ENCODE measurements around the gene TENT4B.

TENT4B gene

GRCh38 chr16:50247906-50248608 lies 95.0 kb downstream of the TENT4B start:
- Histone ChIP-seq H3K9me3 (no peaks in the 10 kb centered on the region), H3K27me3 (no peaks in the 10 kb centered on the region), H3K27ac (no peak overlapping the region), H3K4me1 (peaks cover 0 to 33% (median 19%) of the 10 kb centered on the region in 4 donors), H3K4me3 (no peak overlapping the region), H3K36me3 (no peaks in the 10 kb centered on the region)
- no peak for DNase-seq
- TF ChIP-seq CTCF (IDR thresholded peaks at IDR 0.05): no peak
- intact Hi-C loops (cut with DNase I; ENCODE audit: low total_unique reads): loop anchor here (10.0 kb wide), 3 partner anchors 107 to 417 kb away; partner anchors contain the start of gene NKD1

DNA sequence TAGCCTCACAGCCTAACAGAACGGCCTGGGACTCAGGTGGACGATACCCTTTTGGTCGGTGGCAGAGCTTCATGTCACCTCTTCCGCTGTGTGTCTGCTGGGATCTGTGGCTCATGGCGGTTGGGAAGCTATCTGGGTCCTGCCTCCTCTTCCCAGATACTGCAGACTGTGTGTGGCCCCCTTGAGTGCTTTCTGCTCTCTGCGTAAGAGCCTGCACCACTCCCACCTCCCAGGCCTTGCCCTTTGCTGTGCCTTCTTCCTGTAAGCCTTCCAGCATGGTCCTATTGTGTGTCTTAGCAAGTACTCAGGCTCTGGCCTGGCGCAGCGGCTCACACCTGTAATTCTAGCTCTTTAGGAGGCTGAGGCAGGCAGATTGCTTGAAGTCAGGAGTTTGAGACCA lies 95.7 kb downstream of the TENT4B start:
- H3K4me3 ChIP-seq: no peak overlapping the region
- H3K27me3 ChIP-seq: no peaks in the 10 kb centered on the region
- DNase-seq: no peak
- H3K4me1 ChIP-seq: peaks cover 0 to 33% (median 19%) of the 10 kb centered on the region in 4 donors
- TF ChIP-seq CTCF (IDR thresholded peaks at IDR 0.05): no peak
- H3K9me3 ChIP-seq: no peaks in the 10 kb centered on the region
- intact Hi-C loops (cut with DNase I; ENCODE audit: low total_unique reads): loop anchor here (10.0 kb wide), 3 partner anchors 106 to 416 kb away; partner anchors contain the start of gene NKD1
- H3K27ac ChIP-seq: no peak overlapping the region
- H3K36me3 ChIP-seq: no peaks in the 10 kb centered on the region

GRCh38 chr16:50251375-50252081 lies 98.4 kb downstream of the TENT4B start:
- intact Hi-C loops (cut with DNase I; ENCODE audit: low total_unique reads): no loop called here

DNA sequence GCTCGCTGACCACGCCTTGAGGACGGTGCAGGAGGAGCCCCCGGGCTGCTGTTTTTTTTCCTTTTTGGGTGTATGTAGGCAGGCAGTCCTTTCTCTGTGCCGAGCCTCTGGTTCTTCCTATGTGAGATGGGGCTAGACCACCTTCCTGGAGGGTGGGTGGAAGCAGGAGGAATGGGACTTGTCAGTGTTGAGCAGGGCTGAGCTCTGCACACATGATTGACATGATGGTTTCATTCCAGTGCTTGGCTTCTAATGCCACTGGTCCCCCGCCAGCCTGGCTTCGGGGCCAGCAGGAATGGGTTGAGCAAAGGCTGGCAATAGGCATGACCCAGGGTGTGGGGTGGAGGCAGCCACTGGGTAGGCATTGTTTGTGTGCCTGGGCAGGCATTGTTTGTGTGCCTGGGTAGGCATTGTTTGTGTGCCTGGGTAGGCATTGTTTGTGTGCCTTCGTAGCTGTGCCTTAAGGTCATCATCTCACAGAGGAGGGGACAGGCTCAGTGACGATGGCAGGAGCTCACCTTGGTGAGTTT lies 99.0 kb downstream of the TENT4B start:
- no peak for DNase-seq

More at GRCh38 chr16:50251375-50252081, 98.4 kb downstream of the TENT4B start:
- H3K9me3 ChIP-seq: no peaks in the 10 kb centered on the region
- TF ChIP-seq CTCF (IDR thresholded peaks at IDR 0.05): no peak
- peaks cover 0 to 18% (median 5%) of the 10 kb centered on the region in 4 donors for H3K4me1 ChIP-seq
- no peaks in the 10 kb centered on the region for H3K36me3 ChIP-seq
- H3K4me3 ChIP-seq: no peak overlapping the region
- peak overlapping the region in 1 of 2 donors; percentile 23 for H3K27ac ChIP-seq
- H3K27me3 ChIP-seq: no peaks in the 10 kb centered on the region
- DNase-seq: peak in 1 of 2 donors; percentile 72

More for the DNA sequence above, 99.0 kb downstream of the TENT4B start:
- H3K36me3 ChIP-seq: no peaks in the 10 kb centered on the region
- TF ChIP-seq CTCF (IDR thresholded peaks at IDR 0.05): no peak
- peaks cover 0 to 12% (median under 1%) of the 10 kb centered on the region in 4 donors for H3K4me1 ChIP-seq
- H3K27me3 ChIP-seq: no peaks in the 10 kb centered on the region
- peak overlapping the region in 1 of 2 donors; percentile 23 for H3K27ac ChIP-seq
- intact Hi-C loops (cut with DNase I; ENCODE audit: low total_unique reads): no loop called here
- no peak overlapping the region for H3K4me3 ChIP-seq
- H3K9me3 ChIP-seq: no peaks in the 10 kb centered on the region
